ENCODE results near the gene PLCH2.
A peak's percentile ranks its signal among the peaks of the same experiment; 100 is the strongest.
"Not testable (repeated sequence)": the region's sequence is repeated elsewhere in the genome, so short reads cannot be mapped to it uniquely, and the experiment has no call there.

The PLCH2 gene

GRCh38 chr1:2552189-2552588 lies 76.1 kb downstream of the PLCH2 start:
- DNase-seq (ENCODE audit: low read depth) = no peak
- no peak overlapping the region for H3K4me3 ChIP-seq (ENCODE audit: low read depth, low read length)
- TF ChIP-seq CTCF (IDR thresholded peaks at IDR 0.05; ENCODE audit: insufficient read depth, low read depth, low read length, missing control alignments) = no peak

GRCh38 chr1:2553076-2553475 lies 77.0 kb downstream of the PLCH2 start:
- H3K4me3 ChIP-seq (ENCODE audit: low read depth, low read length) = not testable (repeated sequence)
- peak; percentile 24 for DNase-seq (ENCODE audit: low read depth)

- H3K4me3 ChIP-seq (ENCODE audit: low read depth, low read length) = no peak overlapping the region
- DNase-seq (ENCODE audit: low read depth) = no peak
- no peak for TF ChIP-seq CTCF (IDR thresholded peaks at IDR 0.05; ENCODE audit: insufficient read depth, low read depth, low read length, missing control alignments)
These were observed 78.0 kb downstream of the PLCH2 start for GRCh38 chr1:2553871-2554620.

GRCh38 chr1:2554621-2555387 lies 78.7 kb downstream of the PLCH2 start:
- DNase-seq (ENCODE audit: low read depth) = peak; percentile 74
- peak; percentile 76 for TF ChIP-seq CTCF (IDR thresholded peaks at IDR 0.05; ENCODE audit: insufficient read depth, low read depth, low read length, missing control alignments)
- H3K4me3 ChIP-seq (ENCODE audit: low read depth, low read length) = peak overlapping the region; percentile 84

Measured in GM12865 (cell line).